Measurements from ENCODE around the gene PCIF1.
A peak's percentile ranks its signal among the peaks of the same experiment; 100 is the strongest.
"Not testable (repeated sequence)": the region's sequence is repeated elsewhere in the genome, so short reads cannot be mapped to it uniquely, and the experiment has no call there.

PCIF1 gene

GRCh38 chr20:45924391-45925261, 9.9 kb upstream of the PCIF1 start:
- CTCF ChIA-PET = interaction anchor here (0.6 kb wide), 3 partner anchors 116 to 970 kb away, joined by 3 to 5 read pairs (median 5); no protein-coding TSS in a partner anchor
- no peak for DNase-seq (ENCODE audit: low spot score)
- POLR2A ChIA-PET (ENCODE audit: low non-redundant PET) = no interaction called here
- H3K27ac ChIP-seq = no peak overlapping the region
- TF ChIP-seq CTCF (conservative IDR thresholded peaks at IDR 0.05; ENCODE audit: low read depth) = no peak

- ChIA-PET CTCF (interaction anchor here (0.6 kb wide), 1 partner anchor 61 kb away, joined by 4 read pairs; no protein-coding TSS in a partner anchor), POLR2A (ENCODE audit: low non-redundant PET) (interaction anchor here (0.6 to 0.8 kb wide), 2 partner anchors 9 to 567 kb away, joined by 4 to 13 read pairs; no protein-coding TSS in a partner anchor)
- H3K27ac ChIP-seq = no peak overlapping the region
- TF ChIP-seq CTCF (conservative IDR thresholded peaks at IDR 0.05; ENCODE audit: low read depth) = no peak
- DNase-seq (ENCODE audit: low spot score) = no peak
These were observed 8.5 kb upstream of the PCIF1 start for GRCh38 chr20:45925821-45926506.

- no peak for DNase-seq (ENCODE audit: low spot score)
- CTCF ChIA-PET = no interaction called here
- POLR2A ChIA-PET (ENCODE audit: low non-redundant PET) = interaction anchor here (0.6 kb wide), 1 partner anchor 9 kb away, joined by 13 read pairs; no protein-coding TSS in a partner anchor
- no peak overlapping the region for H3K27ac ChIP-seq
- no peak for TF ChIP-seq CTCF (conservative IDR thresholded peaks at IDR 0.05; ENCODE audit: low read depth)
These were observed 7.8 kb upstream of the PCIF1 start for GRCh38 chr20:45926731-45927070.

- ChIA-PET CTCF (interaction anchor here (1.6 kb wide), 1 partner anchor 60 kb away, joined by 3 read pairs; no protein-coding TSS in a partner anchor), POLR2A (ENCODE audit: low non-redundant PET) (interaction anchor here (0.6 kb wide), 1 partner anchor 915 kb away, joined by 6 read pairs; no protein-coding TSS in a partner anchor)
- no peak for TF ChIP-seq CTCF (conservative IDR thresholded peaks at IDR 0.05; ENCODE audit: low read depth)
- DNase-seq (ENCODE audit: low spot score) = no peak
- H3K27ac ChIP-seq = no peak overlapping the region
These were observed 7.2 kb upstream of the PCIF1 start for GRCh38 chr20:45927071-45927878.

GRCh38 chr20:45931680-45932079, 2.8 kb upstream of the PCIF1 start:
- CTCF ChIA-PET; H3K27ac ChIP-seq; POLR2A ChIA-PET (ENCODE audit: low non-redundant PET); DNase-seq (ENCODE audit: low spot score): not testable (repeated sequence)

GRCh38 chr20:45933266-45934045, 1.0 kb upstream of the PCIF1 start:
- DNase-seq (ENCODE audit: low spot score) = peak; percentile 94
- peak overlapping the region; percentile 97 for H3K27ac ChIP-seq
- CTCF ChIA-PET = interaction anchor here (0.5 to 3.0 kb wide), 9 partner anchors 11 to 134 kb away, joined by 3 to 21 read pairs (median 5); no protein-coding TSS in a partner anchor
- TF ChIP-seq CTCF (conservative IDR thresholded peaks at IDR 0.05; ENCODE audit: low read depth) = peak; percentile 80
- POLR2A ChIA-PET (ENCODE audit: low non-redundant PET) = interaction anchor here (0.5 to 3.6 kb wide), 11 partner anchors 11 to 132 kb away, joined by 3 to 35 read pairs (median 4); partner anchors contain the start of gene ZNF335
